Breast epithelium (tissue), 4 donors: ENCODE results near the gene RGS1. TPM values are rescaled to one million over a fixed set of nuclear protein-coding genes. Genes with fewer than 3 reads are reported as not detected.

ENCODE experiments used
- DNase-seq, 2 donors: peaks; one replicate each; pipeline ENCODE4 v3.0.0-alpha.2; 2019; ENCODE audit warnings: low spot score in 2 of 2
- H3K27ac ChIP-seq, 2 donors: fragments of 200-600 bp; sonication (generic) in 1 of 2; one replicate each; pipeline ENCODE4 v1.5.1; 2016 to 2019; ENCODE audit warnings: mild to moderate bottlenecking in 1 of 2
- H3K27me3 ChIP-seq, 2 donors: fragments of 200-600 bp; sonication (generic) in 1 of 2; one replicate each; pipeline versions ENCODE4 v1.5.1 to v1.6.0; 2017 to 2019; ENCODE audit warnings: control low read depth in 1 of 2, mild to moderate bottlenecking in 1 of 2
- H3K36me3 ChIP-seq: fragments of 200-600 bp; one replicate; pipeline ENCODE4 v1.5.1; 2019
- H3K4me1 ChIP-seq, 2 donors: fragments of 200-600 bp; sonication (generic); one replicate each; pipeline ENCODE4 v1.5.1; 2016 to 2019; ENCODE audit warnings: control low read depth in 1 of 2
- H3K4me3 ChIP-seq, 3 donors: fragments of 200-600 bp; sonication (generic); 1 replicate in 2 of 3; 2 replicates in 1 of 3; pipeline ENCODE4 v1.5.1; 2016 to 2019; ENCODE audit warnings: mild to moderate bottlenecking in 3 of 3, moderate library complexity in 2 of 3
- H3K9me3 ChIP-seq, 2 donors: fragments of 200-600 bp; sonication (generic) in 1 of 2; one replicate each; pipeline ENCODE4 v1.5.1; 2016 to 2019; ENCODE audit warnings: control low read depth in 1 of 2
- CTCF ChIP-seq, 3 donors: fragments of 450-650 bp; IDR thresholded peaks; one replicate each; pipeline ENCODE4 v1.5.1; 2016 to 2017; ENCODE audit warnings: antibody characterized with exemption in 3 of 3, mild to moderate bottlenecking in 3 of 3, moderate library complexity in 3 of 3
- POLR2A ChIP-seq: fragments of 450-650 bp; IDR thresholded peaks from one replicate; pipeline ENCODE4 v1.6.1; 2016; ENCODE audit warnings: antibody characterized with exemption, mild to moderate bottlenecking, moderate library complexity
- POLR2AphosphoS5 ChIP-seq, 3 donors: sonication (generic); formaldehyde crosslinking; IDR thresholded peaks; one replicate each; pipeline ENCODE4 v1.6.1; 2017; ENCODE audit warnings: antibody characterized with exemption in 3 of 3
- intact Hi-C: fragments of 100-400 bp; cut with DNase I; formaldehyde crosslinking; loops from one replicate; pipeline ENCODE4 v1.15.1; 2023; ENCODE audit warnings: low total_unique reads
- total RNA-seq, 3 donors: library from RNA; depleted of rRNA; stranded (reverse); fragments of >200 nt; gene quantifications; one replicate each; pipeline ENCODE4 v1.1.0, GENCODE V29; 2016

RGS1 gene
- total RNA-seq, 3 donors from 2014 or later = 13.6 to 210 (median 189) TPM

- H3K27ac ChIP-seq = no peak overlapping the region
- no peaks in the 10 kb centered on the region for H3K4me1 ChIP-seq
- no peaks in the 10 kb centered on the region for H3K36me3 ChIP-seq
- peak overlapping the region in 1 of 3 donors; percentile 12 for H3K4me3 ChIP-seq
- no peaks in the 10 kb centered on the region for H3K9me3 ChIP-seq
- no peak for TF ChIP-seq CTCF (IDR thresholded peaks at IDR 0.05)
- no peak for TF ChIP-seq POLR2A
- TF ChIP-seq POLR2AphosphoS5 (IDR thresholded peaks at IDR 0.05) = no peak
- no peaks in the 10 kb centered on the region for H3K27me3 ChIP-seq
- intact Hi-C loops = no loop called here
- no peak for DNase-seq
Observed at GRCh38 chr1:192577145-192578140, 1.9 kb downstream of the RGS1 start.

GRCh38 chr1:192578144-192578909, 2.8 kb downstream of the RGS1 start:
- intact Hi-C loops = no loop called here
- Histone ChIP-seq H3K9me3 (no peaks in the 10 kb centered on the region), H3K36me3 (no peaks in the 10 kb centered on the region), H3K27ac (peak overlapping the region in 1 of 2 donors; percentile 14), H3K4me1 (no peaks in the 10 kb centered on the region), H3K4me3 (no peak overlapping the region), H3K27me3 (no peaks in the 10 kb centered on the region)
- TF ChIP-seq CTCF (IDR thresholded peaks at IDR 0.05) (no peak), POLR2A (no peak), POLR2AphosphoS5 (IDR thresholded peaks at IDR 0.05) (no peak)
- DNase-seq = no peak

- Histone ChIP-seq H3K4me1 (no peaks in the 10 kb centered on the region), H3K4me3 (no peak overlapping the region), H3K36me3 (no peaks in the 10 kb centered on the region), H3K27ac (peak overlapping the region; percentile 14 to 22), H3K9me3 (no peaks in the 10 kb centered on the region), H3K27me3 (no peaks in the 10 kb centered on the region)
- TF ChIP-seq POLR2A (no peak), CTCF (IDR thresholded peaks at IDR 0.05) (no peak), POLR2AphosphoS5 (IDR thresholded peaks at IDR 0.05) (no peak)
- DNase-seq = no peak
- intact Hi-C loops = no loop called here
Observed at GRCh38 chr1:192579010-192579738, 3.6 kb downstream of the RGS1 start.

GRCh38 chr1:192580351-192580962, 4.9 kb downstream of the RGS1 start:
- Histone ChIP-seq H3K27ac (no peak overlapping the region), H3K4me1 (no peaks in the 10 kb centered on the region), H3K9me3 (no peaks in the 10 kb centered on the region), H3K36me3 (no peaks in the 10 kb centered on the region), H3K27me3 (no peaks in the 10 kb centered on the region), H3K4me3 (no peak overlapping the region)
- TF ChIP-seq POLR2A (no peak), POLR2AphosphoS5 (IDR thresholded peaks at IDR 0.05) (no peak), CTCF (IDR thresholded peaks at IDR 0.05) (peak in 2 of 3 donors; percentile 43 to 44)
- no peak for DNase-seq
- intact Hi-C loops = no loop called here
